ENCODE data around the gene ADCY5.

Gene ADCY5

DNA sequence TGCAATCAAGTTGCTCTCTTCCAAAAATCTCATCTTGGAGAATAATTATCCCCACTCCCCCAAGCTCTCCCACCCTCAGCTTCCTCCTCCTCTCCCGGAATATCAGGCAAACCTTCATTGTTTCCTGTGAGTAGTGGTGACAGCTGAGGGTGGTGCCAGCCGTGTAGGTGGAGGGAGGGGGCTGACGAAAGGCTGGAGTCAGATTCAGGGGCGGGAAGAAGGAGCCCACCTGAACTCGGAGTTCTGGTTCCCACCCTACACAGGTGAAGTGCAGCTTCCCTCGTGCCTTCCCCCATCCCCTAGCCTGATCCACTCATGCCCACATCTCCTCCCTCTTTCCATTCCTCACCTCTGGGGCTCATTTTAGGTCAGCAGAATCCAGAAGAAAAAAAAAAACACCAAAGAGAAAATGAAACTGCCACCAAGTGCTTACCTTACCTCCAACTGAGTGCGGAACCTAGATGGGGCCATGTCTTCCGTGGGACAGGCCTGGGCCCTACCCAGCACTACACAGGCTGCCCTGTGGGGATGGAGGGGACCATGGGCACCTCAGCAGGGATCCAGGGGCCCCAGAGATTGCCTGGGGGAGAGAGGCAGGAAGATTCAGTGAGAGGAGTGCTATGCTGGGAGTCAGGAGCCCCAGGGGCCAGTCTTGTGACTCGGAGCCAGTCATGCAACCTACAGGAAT, 81.3 kb downstream of the ADCY5 start:
- DNase-seq (ENCODE audit: low spot score), result no peak

- DNase-seq (ENCODE audit: low spot score), result peak; percentile 48
These were observed 83.3 kb downstream of the ADCY5 start for GRCh38 chr3:123365450-123366143.

DNA sequence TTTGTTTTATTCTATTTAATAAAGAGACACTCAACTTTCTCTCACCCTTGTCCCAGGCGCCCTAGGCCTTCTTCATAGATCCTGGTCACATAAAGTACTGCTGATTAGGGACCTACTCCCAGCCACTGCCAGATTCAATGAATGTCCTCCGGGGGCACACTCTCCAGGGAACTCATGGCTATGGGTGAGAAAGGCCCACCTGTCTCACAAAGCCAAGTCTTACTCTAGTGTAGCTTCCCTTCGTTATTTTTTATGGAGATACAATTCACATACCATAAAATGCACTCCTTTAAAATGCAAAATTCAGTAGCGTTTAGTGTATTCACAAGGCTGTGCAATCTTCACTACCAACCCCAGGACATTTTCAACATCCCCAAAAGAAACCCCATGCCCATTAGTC, 87.8 kb downstream of the ADCY5 start:
- no peak for DNase-seq (ENCODE audit: low spot score)

DNA sequence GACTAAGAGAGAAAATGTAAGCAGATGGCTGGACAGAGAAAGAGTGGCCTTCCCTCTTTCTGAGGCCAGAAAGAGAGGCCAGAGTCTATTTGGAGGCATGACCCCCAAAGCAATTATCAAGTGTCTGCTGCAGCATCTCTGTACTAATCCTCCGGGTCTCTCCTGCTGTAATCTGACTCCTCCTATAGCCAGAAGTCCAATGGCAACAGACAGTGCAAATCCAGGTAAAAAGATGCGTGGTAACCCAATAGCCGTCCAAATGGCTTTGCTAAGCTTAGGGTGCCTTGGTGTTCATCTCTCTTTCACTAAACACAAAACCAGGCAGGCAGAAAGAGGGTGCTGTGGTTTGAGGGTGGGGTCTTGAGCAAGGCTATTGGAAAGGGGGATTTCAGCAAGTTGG, 91.6 kb downstream of the ADCY5 start:
- no peak for DNase-seq (ENCODE audit: low spot score)

- no peak for DNase-seq (ENCODE audit: low spot score)
These were observed 95.0 kb downstream of the ADCY5 start for GRCh38 chr3:123353850-123354233.

GRCh38 chr3:123353227-123353849, 95.6 kb downstream of the ADCY5 start:
- no peak for DNase-seq (ENCODE audit: low spot score)

DNA sequence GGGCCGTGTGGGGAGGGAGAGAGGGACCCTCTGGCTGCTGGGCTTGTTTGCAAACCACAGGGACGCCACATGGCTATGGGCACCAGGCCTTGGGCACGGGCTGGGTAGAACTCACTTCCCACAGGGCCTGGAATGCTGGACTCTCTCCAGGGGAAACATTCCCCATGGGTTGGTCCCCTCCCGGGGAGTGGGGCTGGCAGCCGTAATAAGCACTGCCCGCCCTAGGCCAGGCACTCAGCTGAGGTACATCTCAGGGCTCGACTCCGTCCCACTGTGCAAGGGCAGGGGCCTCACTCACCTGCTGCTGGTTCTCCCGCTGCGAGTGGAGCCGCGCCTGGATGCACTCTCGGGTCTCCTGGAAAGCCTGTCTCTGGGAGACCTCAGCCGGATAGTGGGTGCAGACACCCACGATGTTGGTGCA, 96.7 kb downstream of the ADCY5 start:
- no peak for DNase-seq (ENCODE audit: low spot score)

DNA sequence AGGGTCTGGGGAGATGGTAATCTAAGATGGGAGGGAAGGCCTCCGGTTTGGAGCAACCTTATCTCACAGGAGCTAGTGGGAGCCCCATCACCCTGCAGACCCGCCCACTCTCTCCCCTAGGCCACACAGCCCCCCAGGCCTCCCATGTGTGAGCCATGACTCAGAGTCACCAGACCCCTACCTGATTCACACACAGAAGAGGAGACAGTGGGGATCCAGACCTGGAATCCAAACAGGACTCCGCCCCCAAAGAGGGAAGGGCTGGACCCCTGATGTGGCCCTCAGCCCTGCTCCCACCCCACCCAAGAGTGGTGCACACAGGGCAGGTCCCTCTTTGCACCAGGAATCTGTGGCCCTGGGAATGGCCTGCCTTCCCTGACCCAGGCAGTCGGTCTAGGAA, 97.4 kb downstream of the ADCY5 start:
- DNase-seq (ENCODE audit: low spot score), result no peak

DNA sequence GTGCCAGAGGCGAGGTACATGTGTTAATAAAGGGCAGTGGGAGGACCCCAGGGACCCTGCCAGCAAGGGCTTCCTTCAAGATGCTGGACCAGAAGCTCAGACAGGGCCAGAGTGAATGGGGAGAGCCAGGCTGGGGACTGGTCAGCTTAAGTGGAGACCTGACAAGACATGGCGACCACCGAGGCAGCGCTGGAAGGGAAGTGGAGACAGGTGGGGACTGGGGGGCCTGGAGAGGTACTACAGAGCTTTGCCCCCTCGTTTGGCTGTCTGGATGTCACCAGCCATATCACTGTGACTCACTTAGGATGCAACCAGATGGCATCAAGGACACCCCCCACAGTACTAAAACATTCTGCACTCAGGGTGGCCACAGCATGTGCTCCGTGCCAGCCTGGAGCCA, 97.9 kb downstream of the ADCY5 start:
- no peak for DNase-seq (ENCODE audit: low spot score)

GRCh38 chr3:123349566-123350435, 99.1 kb downstream of the ADCY5 start:
- no peak for DNase-seq (ENCODE audit: low spot score)

GRCh38 chr3:123349201-123349535, 99.7 kb downstream of the ADCY5 start:
- DNase-seq (ENCODE audit: low spot score), result no peak

DNA sequence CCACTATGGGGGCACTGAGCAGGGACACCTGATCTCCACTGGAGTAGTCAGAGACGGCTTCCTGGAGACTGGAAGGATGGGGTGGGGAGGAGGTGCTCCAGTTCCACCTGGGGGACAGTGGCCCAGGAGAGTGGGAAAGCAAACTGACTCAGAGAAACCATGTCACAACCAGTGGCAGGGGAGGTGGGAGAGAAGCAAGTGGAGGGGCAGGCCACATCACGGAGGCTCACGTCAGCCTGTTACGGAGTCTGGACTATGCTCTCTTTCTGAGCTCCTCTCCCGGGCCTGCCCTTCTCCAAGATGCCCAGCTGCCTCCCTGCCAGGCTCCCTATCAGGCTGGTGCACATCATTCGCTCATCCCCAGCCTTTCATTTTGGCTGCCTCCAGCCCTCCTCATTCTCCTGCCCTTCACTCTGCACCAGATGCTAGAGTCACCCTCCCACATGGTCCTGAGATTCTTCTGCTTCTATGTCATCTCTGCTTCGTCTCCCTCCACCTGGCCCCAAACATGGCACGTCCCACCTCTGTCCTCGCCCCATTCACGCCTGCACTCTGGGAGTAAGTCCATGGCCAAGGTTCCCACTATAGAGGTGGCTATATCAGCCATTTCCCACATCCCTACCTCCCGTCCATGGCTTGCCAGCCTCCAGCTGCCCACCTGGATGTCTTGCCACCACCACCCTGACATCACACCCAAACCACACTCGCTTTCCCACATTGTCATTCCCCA, 100.3 kb downstream of the ADCY5 start:
- no peak for DNase-seq (ENCODE audit: low spot score)

DNA sequence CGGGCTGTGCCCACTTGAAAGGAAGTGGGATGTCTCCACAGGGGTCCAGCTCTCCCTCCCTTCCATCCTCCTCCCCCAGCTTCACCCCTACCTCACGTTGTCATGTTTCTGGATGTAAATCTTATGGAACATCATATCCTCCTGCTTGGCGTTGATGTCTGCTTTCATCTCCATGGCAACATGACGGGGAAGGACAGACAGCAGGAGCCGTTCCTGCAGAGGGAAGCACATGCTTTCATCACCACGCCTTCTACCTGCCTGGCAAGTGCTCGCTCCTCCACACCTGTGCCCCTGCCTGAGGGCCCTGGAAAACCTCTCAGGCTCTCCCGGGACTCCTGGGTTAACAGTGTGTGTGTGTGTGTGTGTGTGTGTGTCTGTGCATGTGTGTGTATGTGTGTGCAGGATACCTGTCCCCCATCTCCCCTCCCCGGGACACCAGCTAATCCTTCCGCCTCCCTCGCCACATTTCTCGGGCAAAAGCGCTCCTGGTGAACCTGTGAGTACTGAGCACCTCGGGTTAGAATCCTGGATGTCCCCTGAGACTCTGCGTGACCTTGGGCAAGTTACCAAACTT, 101.1 kb downstream of the ADCY5 start:
- DNase-seq (ENCODE audit: low spot score), result no peak

DNA sequence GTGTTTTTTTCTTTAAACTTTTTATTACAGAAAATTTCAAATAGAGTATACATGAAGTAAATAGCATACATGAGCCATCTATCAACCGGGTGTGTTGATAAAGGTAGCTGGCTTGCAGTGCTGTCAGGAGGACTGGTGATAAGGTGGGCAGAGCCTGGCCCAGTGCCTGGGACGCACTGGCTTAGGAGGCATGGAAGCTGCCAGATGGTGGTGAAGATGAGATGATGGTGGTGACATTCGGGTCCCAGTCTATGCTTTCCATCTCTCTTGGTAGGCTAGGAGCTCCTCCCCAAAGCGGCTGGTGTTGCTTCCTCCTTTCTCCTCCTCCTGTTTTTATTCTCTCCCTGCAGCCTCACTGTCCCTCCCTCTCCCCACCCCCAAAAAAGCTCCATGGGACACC, 101.7 kb downstream of the ADCY5 start:
- DNase-seq (ENCODE audit: low spot score), result no peak

DNA sequence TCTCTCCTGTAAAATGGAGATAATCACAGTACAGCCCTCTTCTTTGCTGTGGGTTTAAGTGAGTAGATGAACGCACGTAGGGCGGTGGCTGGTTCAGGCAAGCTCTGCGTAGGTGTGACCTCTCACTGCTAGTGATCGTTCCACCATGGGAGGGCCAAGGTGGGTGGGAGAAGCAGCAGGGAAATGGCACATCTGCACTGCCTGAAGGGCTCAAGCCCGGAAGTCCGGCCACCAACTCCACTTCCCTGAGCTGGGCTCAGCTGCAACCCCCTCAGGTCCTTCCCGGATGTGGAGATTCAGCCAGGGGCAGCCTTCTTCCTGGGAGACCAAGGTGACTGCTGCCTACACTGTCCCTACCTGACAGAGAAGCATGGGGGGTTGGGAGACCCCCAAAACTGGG, 102.9 kb downstream of the ADCY5 start:
- DNase-seq (ENCODE audit: low spot score), result no peak

DNA sequence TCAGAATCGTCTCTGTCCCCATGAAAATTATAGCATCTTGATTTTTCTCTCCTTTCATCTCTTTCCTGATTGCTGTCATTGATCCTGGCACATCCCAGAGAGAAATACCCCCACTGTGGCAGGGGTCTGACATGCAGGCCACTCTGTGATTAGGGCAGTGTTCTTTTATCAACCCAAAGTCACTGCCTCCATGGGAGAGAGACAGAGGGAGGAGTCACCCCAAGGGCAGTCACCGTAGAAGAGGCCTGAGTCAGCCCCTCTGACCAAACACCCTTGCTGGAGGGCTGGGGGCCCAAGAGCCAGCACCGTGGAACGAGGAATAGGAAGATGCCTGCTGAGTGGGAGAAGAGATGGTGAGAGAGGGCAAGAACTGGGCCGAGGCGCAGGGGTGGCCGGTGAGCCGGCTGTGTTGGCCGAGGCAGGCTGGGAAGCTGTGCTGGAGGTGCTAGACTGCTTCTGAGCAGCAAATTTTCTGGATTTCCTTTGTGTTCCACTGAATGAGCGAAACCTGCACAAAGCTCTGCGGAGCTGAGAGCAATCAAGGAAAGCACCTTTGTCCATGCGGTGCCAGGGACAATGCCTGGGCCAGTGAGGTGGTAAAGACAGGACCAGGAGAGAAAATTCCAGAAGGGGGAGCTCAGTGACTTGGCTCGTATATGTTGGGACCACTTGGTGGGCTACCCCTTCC, 103.8 kb downstream of the ADCY5 start:
- DNase-seq (ENCODE audit: low spot score), result no peak

DNA sequence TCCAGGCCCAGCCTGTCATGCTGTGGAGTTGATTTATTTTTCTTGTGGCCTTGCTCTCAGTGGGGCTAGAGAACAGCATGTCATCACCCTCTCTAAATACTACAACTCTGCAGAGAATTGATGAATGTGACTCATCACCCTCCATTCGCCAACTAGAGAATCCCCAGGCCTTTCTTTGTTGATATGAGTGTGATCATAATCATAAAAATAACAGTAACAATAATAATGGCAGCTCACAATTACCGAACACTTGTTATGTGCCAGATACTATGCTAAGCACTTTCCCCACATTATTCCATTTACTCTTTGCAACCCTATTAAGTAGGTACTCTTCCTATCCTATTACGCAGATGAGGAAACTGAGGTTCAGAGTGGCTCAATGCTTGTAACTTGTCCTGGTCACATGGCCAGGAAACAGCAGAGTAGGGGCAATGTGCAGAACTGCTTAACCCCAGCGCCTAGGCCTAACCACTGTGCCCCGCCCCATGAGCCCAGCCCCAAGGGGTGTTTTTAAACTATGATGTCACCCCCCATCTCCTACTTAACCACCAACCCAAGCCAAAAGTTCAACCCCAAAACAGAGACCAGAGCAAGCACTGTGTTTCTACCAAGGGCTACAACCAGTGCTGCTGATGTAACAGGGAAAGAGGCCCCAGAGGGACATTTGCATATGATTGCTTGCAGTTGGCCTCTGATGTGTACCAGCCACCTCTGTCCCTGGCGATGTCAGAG, 104.5 kb downstream of the ADCY5 start:
- DNase-seq (ENCODE audit: low spot score), result no peak

DNA sequence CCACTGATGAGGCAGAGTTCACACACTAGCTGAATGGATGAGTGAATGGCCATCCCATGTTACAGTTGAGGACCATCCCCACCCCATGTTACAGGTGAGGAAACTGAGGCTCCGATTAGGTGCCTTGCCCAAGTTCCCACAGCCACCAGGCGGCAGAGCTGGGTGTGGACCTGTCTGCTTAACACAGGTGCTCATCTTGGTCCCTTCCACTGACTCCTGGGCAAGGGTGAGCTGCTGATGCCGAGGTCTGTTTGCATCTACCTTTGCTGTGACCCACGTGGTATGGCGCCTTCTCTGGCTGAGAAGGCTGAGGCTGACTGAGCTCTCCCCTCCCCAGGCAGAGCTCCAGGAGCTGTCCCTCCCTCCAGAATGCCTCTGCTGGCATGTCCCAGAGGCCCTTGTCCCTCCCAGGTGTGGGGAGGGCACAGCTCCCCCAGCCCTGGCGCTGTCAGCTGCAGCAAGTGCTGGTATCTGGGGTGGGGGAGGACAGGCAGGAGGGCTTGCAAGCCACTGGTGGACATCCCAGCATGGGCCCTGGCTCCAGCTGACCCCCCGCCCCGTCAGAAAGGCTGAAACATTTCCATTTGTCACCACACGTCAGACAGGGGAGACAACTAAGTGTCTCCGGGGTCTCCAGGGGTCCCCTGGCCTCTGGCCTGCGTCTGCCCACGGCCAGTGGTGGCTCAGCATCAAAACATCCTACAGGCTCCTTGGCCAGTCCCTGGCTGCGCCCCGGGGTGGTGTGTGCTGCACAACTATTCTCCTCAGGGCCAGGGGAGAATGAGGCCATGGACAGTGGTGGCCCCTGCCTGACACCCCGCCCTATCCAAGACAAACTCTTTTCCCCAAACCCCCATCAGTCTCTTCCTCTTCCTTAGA, 105.4 kb downstream of the ADCY5 start:
- no peak for DNase-seq (ENCODE audit: low spot score)

GRCh38 chr3:123342631-123343080, 106.2 kb downstream of the ADCY5 start:
- DNase-seq (ENCODE audit: low spot score), result no peak
